ENCODE data around the gene POLG2. TPM values are rescaled to one million over a fixed set of nuclear protein-coding genes. Genes with fewer than 3 reads are reported as not detected.
"Not testable (repeated sequence)": the region's sequence is repeated elsewhere in the genome, so short reads cannot be mapped to it uniquely, and the experiment has no call there.

POLG2 gene
- total RNA-seq, 2 donors from 2014 or later: 3.2 to 22.1 TPM

- Histone ChIP-seq H3K27me3 (replicated peaks; ENCODE audit: insufficient read depth) (no peaks in the 10 kb centered on the region), H3K9me3 (no peaks in the 10 kb centered on the region), H3K4me3 (no peak overlapping the region), H3K4me1 (ENCODE audit: control insufficient read depth in 1 of 2, low read depth in 2 of 2) (peaks cover 40 to 72% of the 10 kb centered on the region in 2 donors), H3K36me3 (peaks cover 56% of the 10 kb centered on the region), H3K27ac (no peak overlapping the region)
- no peak for TF ChIP-seq CTCF (IDR thresholded peaks at IDR 0.05)
- DNase-seq (ENCODE audit: low spot score) (no peak), ATAC-seq (ENCODE audit: insufficient number of reproducible peaks, low FRiP score, low read depth) (no peak)
Observed at GRCh38 chr17:64500487-64500859, 3.6 kb upstream of the POLG2 start.

- H3K36me3 ChIP-seq: peaks cover 56% of the 10 kb centered on the region
- no peak overlapping the region for H3K4me3 ChIP-seq
- no peak for ATAC-seq (ENCODE audit: insufficient number of reproducible peaks, low FRiP score, low read depth)
- DNase-seq (ENCODE audit: low spot score): no peak
- H3K27me3 ChIP-seq (replicated peaks; ENCODE audit: insufficient read depth): no peaks in the 10 kb centered on the region
- H3K9me3 ChIP-seq: no peaks in the 10 kb centered on the region
- no peak overlapping the region for H3K27ac ChIP-seq
- no peak for TF ChIP-seq CTCF (IDR thresholded peaks at IDR 0.05)
- H3K4me1 ChIP-seq (ENCODE audit: control insufficient read depth in 1 of 2, low read depth in 2 of 2): peaks cover 44 to 77% of the 10 kb centered on the region in 2 donors
Observed at GRCh38 chr17:64499805-64500486, 3.1 kb upstream of the POLG2 start.

GRCh38 chr17:64498308-64499203 lies 1.7 kb upstream of the POLG2 start:
- no peak for ATAC-seq (ENCODE audit: insufficient number of reproducible peaks, low FRiP score, low read depth)
- no peaks in the 10 kb centered on the region for H3K27me3 ChIP-seq (replicated peaks; ENCODE audit: insufficient read depth)
- no peak for DNase-seq (ENCODE audit: low spot score)
- peaks cover 47% of the 10 kb centered on the region for H3K36me3 ChIP-seq
- H3K4me3 ChIP-seq: no peak overlapping the region
- no peak for TF ChIP-seq CTCF (IDR thresholded peaks at IDR 0.05)
- peaks cover 37 to 77% of the 10 kb centered on the region in 2 donors for H3K4me1 ChIP-seq (ENCODE audit: control insufficient read depth in 1 of 2, low read depth in 2 of 2)
- H3K9me3 ChIP-seq: no peaks in the 10 kb centered on the region
- no peak overlapping the region for H3K27ac ChIP-seq

GRCh38 chr17:64497565-64498035 lies 746 bp upstream of the POLG2 start:
- no peaks in the 10 kb centered on the region for H3K27me3 ChIP-seq (replicated peaks; ENCODE audit: insufficient read depth)
- TF ChIP-seq CTCF (IDR thresholded peaks at IDR 0.05): no peak
- peak overlapping the region; percentile 50 to 82 for H3K27ac ChIP-seq
- DNase-seq (ENCODE audit: low spot score) (no peak), ATAC-seq (ENCODE audit: insufficient number of reproducible peaks, low FRiP score, low read depth) (no peak)
- H3K36me3 ChIP-seq: peaks cover 41% of the 10 kb centered on the region
- H3K9me3 ChIP-seq: no peaks in the 10 kb centered on the region
- H3K4me1 ChIP-seq (ENCODE audit: control insufficient read depth in 1 of 2, low read depth in 2 of 2): peaks cover 28 to 68% of the 10 kb centered on the region in 2 donors
- peak overlapping the region; percentile 82 for H3K4me3 ChIP-seq

- Histone ChIP-seq H3K4me1 (ENCODE audit: control insufficient read depth in 1 of 2, low read depth in 2 of 2) (peaks cover 20 to 55% of the 10 kb centered on the region in 2 donors), H3K27me3 (replicated peaks; ENCODE audit: insufficient read depth) (no peaks in the 10 kb centered on the region), H3K4me3 (peak overlapping the region; percentile 82), H3K27ac (peak overlapping the region; percentile 50 to 82), H3K9me3 (no peaks in the 10 kb centered on the region), H3K36me3 (peaks cover 29% of the 10 kb centered on the region)
- ATAC-seq (ENCODE audit: insufficient number of reproducible peaks, low FRiP score, low read depth) (no peak), DNase-seq (ENCODE audit: low spot score) (no peak)
- no peak for TF ChIP-seq CTCF (IDR thresholded peaks at IDR 0.05)
Observed at GRCh38 chr17:64496348-64496785, 487 bp downstream of the POLG2 start.

GRCh38 chr17:64495300-64495699 lies 1.6 kb downstream of the POLG2 start:
- H3K9me3 ChIP-seq; DNase-seq (ENCODE audit: low spot score); H3K27ac ChIP-seq; H3K27me3 ChIP-seq (replicated peaks; ENCODE audit: insufficient read depth); ATAC-seq (ENCODE audit: insufficient number of reproducible peaks, low FRiP score, low read depth): not testable (repeated sequence)
- Histone ChIP-seq H3K4me3 (peak overlapping the region; percentile 82), H3K36me3 (peaks cover 21% of the 10 kb centered on the region), H3K4me1 (ENCODE audit: control insufficient read depth in 1 of 2, low read depth in 2 of 2) (peaks cover 20 to 45% of the 10 kb centered on the region in 2 donors)
